ENCODE measurements around the gene FLG2. TPM values are rescaled to one million over a fixed set of nuclear protein-coding genes. Genes with fewer than 3 reads are reported as not detected.

The FLG2 gene
- total RNA-seq, 4 donors from 2014 or later: 0.11 to 0.19 (median 0.13) TPM; not detected in 1

- peak overlapping the region in 2 of 4 donors; percentile 19 to 44 for H3K27ac ChIP-seq
- H3K36me3 ChIP-seq: no peaks in the 10 kb centered on the region
- WGBS, 2 donors: 34% methylated on average over 2 of the region's 2 CpGs
- TF ChIP-seq, protein P1, sequence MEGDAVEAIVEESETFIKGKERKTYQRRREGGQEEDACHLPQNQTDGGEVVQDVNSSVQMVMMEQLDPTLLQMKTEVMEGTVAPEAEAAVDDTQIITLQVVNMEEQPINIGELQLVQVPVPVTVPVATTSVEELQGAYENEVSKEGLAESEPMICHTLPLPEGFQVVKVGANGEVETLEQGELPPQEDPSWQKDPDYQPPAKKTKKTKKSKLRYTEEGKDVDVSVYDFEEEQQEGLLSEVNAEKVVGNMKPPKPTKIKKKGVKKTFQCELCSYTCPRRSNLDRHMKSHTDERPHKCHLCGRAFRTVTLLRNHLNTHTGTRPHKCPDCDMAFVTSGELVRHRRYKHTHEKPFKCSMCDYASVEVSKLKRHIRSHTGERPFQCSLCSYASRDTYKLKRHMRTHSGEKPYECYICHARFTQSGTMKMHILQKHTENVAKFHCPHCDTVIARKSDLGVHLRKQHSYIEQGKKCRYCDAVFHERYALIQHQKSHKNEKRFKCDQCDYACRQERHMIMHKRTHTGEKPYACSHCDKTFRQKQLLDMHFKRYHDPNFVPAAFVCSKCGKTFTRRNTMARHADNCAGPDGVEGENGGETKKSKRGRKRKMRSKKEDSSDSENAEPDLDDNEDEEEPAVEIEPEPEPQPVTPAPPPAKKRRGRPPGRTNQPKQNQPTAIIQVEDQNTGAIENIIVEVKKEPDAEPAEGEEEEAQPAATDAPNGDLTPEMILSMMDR (IDR thresholded peaks at IDR 0.05): peak in 1 of 6 experiments; percentile 37
- TF ChIP-seq POLR2A (IDR thresholded peaks at IDR 0.05): no peak
- no peak for DNase-seq
- H3K9me3 ChIP-seq: no peaks in the 10 kb centered on the region
- H3K4me1 ChIP-seq: peaks cover 0 to 18% (median 0%) of the 10 kb centered on the region in 3 donors
- intact Hi-C loops (cut with DNase I): no loop called here
- no peak overlapping the region for H3K4me3 ChIP-seq
- no peaks in the 10 kb centered on the region for H3K27me3 ChIP-seq
Measured at GRCh38 chr1:152392909-152393308, 33.1 kb upstream of the FLG2 start.

- Histone ChIP-seq H3K9me3 (no peaks in the 10 kb centered on the region), H3K27me3 (no peaks in the 10 kb centered on the region), H3K36me3 (no peaks in the 10 kb centered on the region), H3K4me3 (no peak overlapping the region), H3K4me1 (peaks cover 0 to 18% (median 0%) of the 10 kb centered on the region in 3 donors), H3K27ac (no peak overlapping the region)
- intact Hi-C loops (cut with DNase I): no loop called here
- DNase-seq: no peak
- TF ChIP-seq POLR2A (IDR thresholded peaks at IDR 0.05): no peak
- TF ChIP-seq, protein P1 (IDR thresholded peaks at IDR 0.05): no peak
- WGBS, 2 donors: 55 to 61% methylated on average over 4 of the region's 4 CpGs
Measured at GRCh38 chr1:152388889-152389288, 29.1 kb upstream of the FLG2 start.

GRCh38 chr1:152386940-152387339 lies 27.1 kb upstream of the FLG2 start:
- Histone ChIP-seq H3K27ac (no peak overlapping the region), H3K36me3 (no peaks in the 10 kb centered on the region), H3K9me3 (no peaks in the 10 kb centered on the region), H3K4me3 (no peak overlapping the region), H3K4me1 (peaks cover 0 to 5% (median 0%) of the 10 kb centered on the region in 3 donors), H3K27me3 (no peaks in the 10 kb centered on the region)
- WGBS, 2 donors: 57 to 80% methylated on average over 2 of the region's 2 CpGs
- TF ChIP-seq POLR2A (IDR thresholded peaks at IDR 0.05): no peak
- TF ChIP-seq, protein P1 (IDR thresholded peaks at IDR 0.05): no peak
- no peak for DNase-seq
- intact Hi-C loops (cut with DNase I): no loop called here

- no peak for DNase-seq
- H3K9me3 ChIP-seq: no peaks in the 10 kb centered on the region
- WGBS, 2 donors: 80 to 89% methylated on average over 15 to 16 of the region's 16 CpGs
Measured at GRCh38 chr1:152380932-152381331, 21.1 kb upstream of the FLG2 start.

GRCh38 chr1:152374451-152374850 lies 14.6 kb upstream of the FLG2 start:
- 32 to 64% methylated on average over 3 of the region's 3 CpGs for WGBS, 2 donors
- TF ChIP-seq, protein P1 (IDR thresholded peaks at IDR 0.05): no peak
- no peak for TF ChIP-seq POLR2A (IDR thresholded peaks at IDR 0.05)
- H3K36me3 ChIP-seq: no peaks in the 10 kb centered on the region
- no peaks in the 10 kb centered on the region for H3K27me3 ChIP-seq
- peaks cover 0 to 5% (median 0%) of the 10 kb centered on the region in 3 donors for H3K9me3 ChIP-seq
- intact Hi-C loops (cut with DNase I): no loop called here
- H3K27ac ChIP-seq: no peak overlapping the region
- H3K4me1 ChIP-seq: peaks cover 0 to 8% (median 0%) of the 10 kb centered on the region in 3 donors
- H3K4me3 ChIP-seq: no peak overlapping the region
- DNase-seq: no peak

More at GRCh38 chr1:152380932-152381331, 21.1 kb upstream of the FLG2 start:
- TF ChIP-seq POLR2A (IDR thresholded peaks at IDR 0.05): no peak
- TF ChIP-seq, protein P1 (IDR thresholded peaks at IDR 0.05): no peak
- intact Hi-C loops (cut with DNase I): no loop called here
- no peak overlapping the region for H3K27ac ChIP-seq
- no peaks in the 10 kb centered on the region for H3K36me3 ChIP-seq
- H3K4me1 ChIP-seq: no peaks in the 10 kb centered on the region
- H3K4me3 ChIP-seq: no peak overlapping the region
- H3K27me3 ChIP-seq: no peaks in the 10 kb centered on the region

Data from esophagus squamous epithelium (tissue), 5 donors.